ENCODE data around the gene DHFR2.
"Not testable (repeated sequence)": the region's sequence is repeated elsewhere in the genome, so short reads cannot be mapped to it uniquely, and the experiment has no call there.

Gene DHFR2

DNA sequence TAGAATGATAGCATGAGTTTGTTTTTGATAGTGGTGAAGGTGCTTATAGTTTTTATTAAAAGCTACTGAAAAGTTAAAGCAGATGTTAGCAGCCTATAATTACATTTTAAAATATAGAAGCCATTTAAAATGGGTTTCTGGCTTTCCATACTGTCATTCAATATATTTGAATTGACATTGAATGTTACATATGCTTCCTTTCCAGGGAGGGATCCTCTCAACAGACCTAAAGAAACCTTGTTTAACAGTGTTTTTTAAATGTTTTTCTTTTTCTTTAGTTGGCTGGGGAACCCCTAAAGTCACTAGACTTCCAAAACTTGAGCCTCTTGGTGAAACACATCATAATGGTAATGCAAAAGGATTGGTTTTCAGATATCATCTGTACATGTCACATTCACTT lies 12.2 kb downstream of the DHFR2 start:
- Histone ChIP-seq H3K9me3 (replicated peaks in 1 of 11) (peaks cover 0 to 2% (median 0%) of the 10 kb centered on the region in 11 experiments; a peak in 3 of 22 replicates), H3K27ac (no peak overlapping the region), H3K4me3 (no peak overlapping the region), H3K4me2 (no peak overlapping the region), H3K9ac (no peak overlapping the region), H4K20me1 (no peaks in the 10 kb centered on the region), H3K36me3 (peaks cover 0 to 23% (median 5%) of the 10 kb centered on the region in 11 experiments; a peak in 13 of 22 replicates), H3K4me1 (no peaks in the 10 kb centered on the region), H3K27me3 (no peaks in the 10 kb centered on the region)
- TF ChIP-seq Cebpa-rat (IDR thresholded peaks at IDR 0.05) = no peak

DNA sequence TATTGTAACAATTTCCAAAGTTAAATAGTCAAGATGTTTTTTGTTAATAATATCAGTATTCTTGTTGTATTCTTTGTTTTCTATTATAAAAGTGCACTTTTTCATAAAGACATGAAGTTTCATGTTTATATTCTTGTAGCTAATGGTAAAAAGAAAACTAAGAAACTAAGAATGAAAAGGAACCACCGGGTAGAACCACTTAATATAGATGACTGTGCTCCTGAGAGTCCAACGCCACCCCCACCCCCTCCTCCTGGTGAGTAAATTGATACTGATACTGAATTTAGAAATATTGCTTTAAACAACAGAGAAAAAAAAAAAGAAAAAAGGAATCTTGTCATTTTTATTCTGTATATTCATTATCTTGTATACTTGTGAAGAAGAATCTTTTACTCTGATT lies 13.4 kb downstream of the DHFR2 start:
- Histone ChIP-seq H3K4me2 (no peak overlapping the region), H3K27me3 (no peaks in the 10 kb centered on the region), H3K9ac (no peak overlapping the region), H3K4me3 (no peak overlapping the region), H3K9me3 (replicated peaks in 1 of 11) (peaks cover 7 to 15% (median 12%) of the 10 kb centered on the region in 11 experiments), H4K20me1 (no peaks in the 10 kb centered on the region), H3K4me1 (no peaks in the 10 kb centered on the region), H3K36me3 (peaks cover 9 to 36% (median 15%) of the 10 kb centered on the region in 11 experiments), H3K27ac (no peak overlapping the region)
- no peak for TF ChIP-seq Cebpa-rat (IDR thresholded peaks at IDR 0.05)

DNA sequence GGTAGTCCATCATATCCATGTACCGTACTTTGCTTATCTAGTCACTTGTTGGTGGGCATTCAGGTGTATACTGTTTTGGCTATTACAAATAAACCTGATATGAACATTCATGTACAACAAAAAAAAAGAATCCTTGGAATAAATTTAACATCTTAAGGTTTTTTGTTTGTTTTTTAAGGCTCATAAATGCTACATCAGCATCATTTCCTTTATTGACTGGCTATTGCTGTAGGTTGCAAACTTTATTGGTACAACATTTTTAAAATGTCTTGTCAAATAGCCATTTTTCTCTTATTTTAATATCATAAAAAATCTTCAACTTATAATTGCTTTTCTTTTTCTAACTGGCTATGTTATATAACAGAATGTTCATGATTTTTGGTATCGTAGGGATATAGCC lies 16.2 kb downstream of the DHFR2 start:
- H3K9me3 ChIP-seq (replicated peaks in 1 of 11) = peaks cover 14 to 22% (median 19%) of the 10 kb centered on the region in 11 experiments
- no peak overlapping the region for H3K27ac ChIP-seq
- no peak overlapping the region for H3K4me2 ChIP-seq
- TF ChIP-seq Cebpa-rat (IDR thresholded peaks at IDR 0.05) = no peak
- H3K27me3 ChIP-seq = no peaks in the 10 kb centered on the region
- no peak overlapping the region for H3K4me3 ChIP-seq
- H3K4me1 ChIP-seq = no peaks in the 10 kb centered on the region
- no peaks in the 10 kb centered on the region for H4K20me1 ChIP-seq
- H3K9ac ChIP-seq = no peak overlapping the region
- peaks cover 13 to 36% (median 21%) of the 10 kb centered on the region in 11 experiments for H3K36me3 ChIP-seq

DNA sequence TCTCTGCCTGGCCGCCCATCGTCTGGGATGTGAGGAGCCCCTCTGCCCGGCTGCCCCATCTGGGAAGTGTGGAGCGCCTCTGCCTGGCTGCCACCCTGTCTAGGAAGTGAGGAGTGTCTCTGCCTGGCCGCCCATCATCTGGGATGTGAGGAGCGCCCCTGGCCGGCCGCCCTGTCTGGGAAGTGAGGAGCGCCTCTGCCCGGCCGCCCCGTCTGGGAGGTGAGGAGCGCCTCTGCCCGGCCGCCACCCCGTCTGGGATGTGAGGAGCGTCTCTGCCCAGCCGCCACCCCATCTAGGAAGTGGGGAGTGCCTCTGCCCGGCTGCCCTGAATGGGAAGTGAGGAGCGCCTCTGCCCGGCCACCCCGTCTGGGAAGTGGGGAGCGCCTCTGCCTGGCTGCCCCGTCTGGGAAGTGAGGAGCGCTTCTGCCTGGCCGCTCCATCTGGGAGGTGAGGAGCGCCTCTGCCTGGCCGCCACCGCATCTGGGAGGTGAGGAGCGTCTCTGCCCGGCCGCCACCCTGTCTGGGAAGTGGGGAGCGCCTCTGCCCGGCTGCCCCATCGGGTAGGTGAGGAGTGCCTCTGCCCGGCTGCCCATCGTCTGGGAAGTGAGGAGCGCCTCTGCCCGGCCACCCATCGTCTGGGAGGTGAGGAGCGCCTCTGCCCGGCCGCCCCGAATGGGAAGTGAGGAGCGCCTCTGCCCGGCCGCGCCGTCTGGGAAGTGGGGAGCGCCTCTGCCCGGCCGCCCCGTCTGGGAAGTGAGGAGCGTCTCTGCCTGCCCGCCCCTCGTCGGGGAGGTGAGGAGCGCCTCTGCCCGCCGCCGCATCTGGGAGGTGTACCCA lies 18.4 kb downstream of the DHFR2 start:
- Histone ChIP-seq H3K4me3 (peak overlapping the region in 5 of 10 experiments; percentile 8 to 44 (median 20); a peak in 5 of 20 replicates), H3K9me3 (replicated peaks in 1 of 11) (peaks cover 14 to 22% (median 19%) of the 10 kb centered on the region in 11 experiments), H3K36me3 (peaks cover 13 to 31% (median 21%) of the 10 kb centered on the region in 11 experiments)
- not testable (repeated sequence) for H3K27ac ChIP-seq, H3K4me2 ChIP-seq, H3K4me1 ChIP-seq, H4K20me1 ChIP-seq, H3K9ac ChIP-seq, H3K27me3 ChIP-seq

DNA sequence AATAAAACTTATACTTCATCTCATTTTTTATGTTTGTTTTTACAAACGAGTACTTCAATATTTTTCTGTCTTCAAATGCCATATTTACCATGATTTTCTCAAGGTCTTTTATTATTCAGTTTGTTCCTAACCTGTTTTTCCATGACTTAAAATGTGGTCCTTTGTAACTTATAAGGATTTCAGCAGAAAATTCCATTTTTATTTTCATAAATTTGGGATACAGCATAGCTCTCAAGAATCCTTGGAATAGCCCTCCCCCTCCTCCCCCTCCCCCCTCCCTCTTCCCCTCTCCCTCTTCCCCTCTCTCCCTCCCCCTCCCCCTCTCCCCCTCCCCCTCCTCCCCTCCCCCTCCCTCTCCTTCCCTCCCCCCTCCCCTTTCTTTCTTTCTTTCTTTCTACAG lies 19.4 kb downstream of the DHFR2 start:
- no peak for TF ChIP-seq Cebpa-rat (IDR thresholded peaks at IDR 0.05)
- Histone ChIP-seq H3K4me3 (no peak overlapping the region), H3K27ac (no peak overlapping the region), H3K9me3 (replicated peaks in 1 of 11) (peaks cover 14 to 22% (median 19%) of the 10 kb centered on the region in 11 experiments), H3K36me3 (peaks cover 16 to 36% (median 23%) of the 10 kb centered on the region in 11 experiments), H4K20me1 (no peaks in the 10 kb centered on the region), H3K4me1 (no peaks in the 10 kb centered on the region), H3K9ac (no peak overlapping the region), H3K4me2 (no peak overlapping the region), H3K27me3 (no peaks in the 10 kb centered on the region)

DNA sequence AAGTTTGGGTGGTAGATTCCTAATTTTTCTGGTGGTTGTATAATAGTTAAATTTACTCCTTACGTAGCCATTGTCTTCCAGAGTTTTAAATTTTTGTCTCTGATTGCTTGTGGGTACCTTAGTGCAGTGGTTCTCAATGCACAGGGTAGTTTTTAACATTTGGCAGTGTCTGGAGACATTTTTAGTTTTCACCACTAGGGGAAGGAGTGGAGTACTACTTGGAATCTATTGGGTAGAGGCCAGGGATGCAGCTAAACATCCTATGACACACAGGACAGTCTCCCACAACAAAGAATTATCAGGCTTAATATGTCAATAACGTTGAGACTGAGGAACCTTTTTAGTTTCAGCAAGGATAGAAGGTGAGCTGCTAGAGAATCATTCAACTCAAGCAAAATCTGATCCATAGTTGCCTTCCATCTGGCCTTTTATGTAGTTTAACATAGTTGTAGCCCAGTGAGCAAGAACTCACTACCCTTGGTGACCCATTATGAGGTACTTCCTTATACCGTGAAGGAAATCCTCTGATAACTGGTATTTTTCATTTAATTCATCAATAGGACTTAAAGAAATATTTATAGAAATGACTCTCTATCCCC lies 25.7 kb downstream of the DHFR2 start:
- Histone ChIP-seq H3K27ac (no peak overlapping the region), H3K4me3 (no peak overlapping the region), H3K9me3 (replicated peaks in 1 of 11) (no peaks in the 10 kb centered on the region), H3K4me1 (no peaks in the 10 kb centered on the region), H3K9ac (no peak overlapping the region), H3K36me3 (peaks cover 0 to 28% (median 7%) of the 10 kb centered on the region in 11 experiments; a peak in 11 of 22 replicates), H3K27me3 (no peaks in the 10 kb centered on the region), H4K20me1 (no peaks in the 10 kb centered on the region), H3K4me2 (no peak overlapping the region)
- TF ChIP-seq Cebpa-rat (IDR thresholded peaks at IDR 0.05) = no peak

DNA sequence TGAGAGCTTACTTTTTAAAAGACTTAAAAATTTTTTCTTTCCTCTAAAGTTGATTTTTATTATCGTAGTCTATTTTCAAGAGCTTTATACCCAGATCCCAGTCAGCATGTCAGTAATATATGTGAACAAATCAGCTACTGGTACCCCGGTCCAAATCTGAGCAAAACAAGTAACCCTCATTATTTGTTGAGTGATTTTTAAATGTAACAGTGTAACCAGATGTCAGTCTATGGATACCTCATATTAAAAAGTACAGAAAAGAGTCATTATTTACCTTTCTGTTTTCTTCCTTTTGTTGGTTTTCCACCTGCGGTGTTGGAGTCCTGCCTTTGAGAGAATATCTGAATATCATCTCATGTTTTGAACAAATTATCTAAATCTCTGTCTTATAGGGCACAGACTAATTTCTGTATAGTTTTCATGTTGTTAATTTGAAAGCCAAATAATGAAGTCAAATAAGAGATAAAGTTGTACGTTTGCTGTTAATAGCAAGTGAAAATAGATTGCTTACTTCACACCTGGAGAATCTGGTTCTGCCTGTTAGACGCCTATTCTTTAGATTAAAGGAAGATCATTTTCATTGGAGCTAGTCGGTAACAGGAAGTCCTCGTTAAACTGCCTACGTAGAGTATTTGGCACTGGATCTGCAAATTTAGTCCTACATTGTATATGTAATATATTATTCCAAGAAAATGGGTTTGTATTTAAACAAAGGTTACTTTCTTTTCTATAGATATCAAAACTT lies 34.5 kb downstream of the DHFR2 start, which contains the start of gene STX19:
Gene STX19, minus strand, starts transcription at position 505 of the 745 bp plus-strand sequence. CDS start 13,328 bp downstream, outside the sequence.
- H4K20me1 ChIP-seq = no peaks in the 10 kb centered on the region
- H3K4me3 ChIP-seq = no peak within 1 kb of the TSS
- H3K27ac ChIP-seq = no peak within 1 kb of the TSS
- H3K27me3 ChIP-seq = no peaks in the 10 kb centered on the region
- H3K36me3 ChIP-seq = peaks cover 0 to 4% (median 0%) of the 10 kb centered on the region in 11 experiments; a peak in 2 of 22 replicates
- H3K4me2 ChIP-seq = no peak within 1 kb of the TSS
- TF ChIP-seq Cebpa-rat (IDR thresholded peaks at IDR 0.05) = no peak
- H3K4me1 ChIP-seq = no peaks in the 10 kb centered on the region
- no peaks in the 10 kb centered on the region for H3K9me3 ChIP-seq (replicated peaks in 1 of 11)
- H3K9ac ChIP-seq = no peak within 1 kb of the TSS

DNA sequence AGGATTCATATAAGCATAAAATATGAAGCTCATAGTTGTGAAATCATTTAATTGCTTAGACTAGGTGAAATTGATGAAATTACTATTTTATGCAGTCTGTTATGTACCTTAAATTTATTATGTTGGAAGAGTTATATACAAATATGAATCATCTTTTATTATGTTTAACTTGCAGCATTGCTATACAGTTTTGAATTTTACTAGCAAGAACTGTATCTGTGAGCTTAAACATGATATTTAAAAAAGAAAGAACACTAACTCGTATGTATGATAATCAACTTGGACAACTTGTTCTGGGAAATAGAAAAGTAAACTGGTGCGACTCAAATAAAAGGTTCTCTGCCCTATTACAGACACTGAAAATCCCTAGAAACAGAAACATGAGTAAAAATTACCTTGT lies 36.1 kb downstream of the DHFR2 start:
- Histone ChIP-seq H3K4me2 (no peak overlapping the region), H3K36me3 (peaks cover 0 to 4% (median 0%) of the 10 kb centered on the region in 11 experiments; a peak in 2 of 22 replicates), H3K9me3 (replicated peaks in 1 of 11) (no peaks in the 10 kb centered on the region), H3K9ac (no peak overlapping the region), H3K27me3 (no peaks in the 10 kb centered on the region), H3K27ac (no peak overlapping the region), H4K20me1 (no peaks in the 10 kb centered on the region), H3K4me1 (no peaks in the 10 kb centered on the region), H3K4me3 (no peak overlapping the region)
- no peak for TF ChIP-seq Cebpa-rat (IDR thresholded peaks at IDR 0.05)

DNA sequence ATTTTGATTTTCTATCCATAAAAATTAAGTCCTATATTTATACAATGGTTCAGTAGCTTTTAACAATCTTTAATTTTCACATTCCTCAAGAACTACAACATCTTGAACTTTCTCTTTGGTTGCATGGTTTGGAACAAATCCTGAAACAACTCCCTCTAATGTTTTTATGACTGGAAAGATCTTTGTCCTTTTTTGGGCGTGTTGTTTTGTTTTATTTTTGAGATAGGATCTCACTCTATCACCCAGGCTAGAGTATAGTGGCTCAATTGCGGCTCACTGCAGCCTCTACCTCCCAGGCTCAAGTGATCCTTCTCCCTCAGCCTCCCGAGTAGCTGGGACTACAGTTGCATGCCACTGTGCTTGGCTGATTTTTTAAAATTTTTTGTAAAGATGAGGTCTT lies 38.3 kb downstream of the DHFR2 start:
- no peak overlapping the region for H3K27ac ChIP-seq
- no peak overlapping the region for H3K4me3 ChIP-seq
- no peaks in the 10 kb centered on the region for H3K4me1 ChIP-seq
- no peak overlapping the region for H3K4me2 ChIP-seq
- H3K9ac ChIP-seq = no peak overlapping the region
- TF ChIP-seq Cebpa-rat (IDR thresholded peaks at IDR 0.05) = no peak
- no peaks in the 10 kb centered on the region for H3K9me3 ChIP-seq (replicated peaks in 1 of 11)
- H4K20me1 ChIP-seq = no peaks in the 10 kb centered on the region
- H3K36me3 ChIP-seq = peaks cover 0 to 4% (median 0%) of the 10 kb centered on the region in 11 experiments; a peak in 1 of 22 replicates
- H3K27me3 ChIP-seq = no peaks in the 10 kb centered on the region

Data from BLaER1 treated with 17β-estradiol and CSF1 and Interleukin-3, amounts not matched to agents 10 nM and 100 nM (cell line).